SK-N-SH treated with all-trans-retinoic acid at 6 μM for 48 hours (cell line): ENCODE measurements around the gene NPC1.

Source experiments
- ATAC-seq: fragments of 200-7000 bp; cut with Tn5 transposase; 3 replicates; pipeline ENCODE4 v1.9.1; 2020; ENCODE audit warnings: mild to moderate bottlenecking, moderate library complexity
- ARNTL ChIP-seq: fragments of 450-650 bp; formaldehyde crosslinking; IDR thresholded peaks from 2 replicates; pipeline ENCODE4 v1.5.0; 2020; ENCODE audit warnings: low read depth, mild to moderate bottlenecking, moderate library complexity, borderline replicate concordance
- BACH2 ChIP-seq: fragments of 250-450 bp; sonication (Bioruptor Pico); IDR thresholded peaks from 2 replicates; pipeline ENCODE4 v1.9.0; 2021; ENCODE audit warnings: mild to moderate bottlenecking, borderline replicate concordance
- CREB5 ChIP-seq: fragments of 250-450 bp; sonication (Bioruptor Pico); IDR thresholded peaks from 2 replicates; pipeline ENCODE4 v1.5.1; 2020; ENCODE audit warnings: low read depth, mild to moderate bottlenecking, moderate library complexity
- CSDC2 ChIP-seq: fragments of 250-450 bp; sonication (Bioruptor Pico); IDR thresholded peaks from 2 replicates; pipeline ENCODE4 v1.5.0; 2020; ENCODE audit warnings: mild to moderate bottlenecking, moderate library complexity
- CSRNP3 ChIP-seq: fragments of 250-450 bp; sonication (Bioruptor Pico); IDR thresholded peaks from 2 replicates; pipeline ENCODE4 v1.5.1; 2021; ENCODE audit warnings: mild to moderate bottlenecking, moderate library complexity
- ESRRG ChIP-seq: fragments of 250-450 bp; sonication (Bioruptor Pico); IDR thresholded peaks from 2 replicates; pipeline ENCODE4 v1.6.1; 2021; ENCODE audit warnings: mild to moderate bottlenecking
- GLIS3 ChIP-seq: fragments of 250-450 bp; sonication (Bioruptor Pico); IDR thresholded peaks from 2 replicates; pipeline ENCODE4 v1.5.0; 2020; ENCODE audit warnings: mild to moderate bottlenecking, moderate library complexity
- ISL1 ChIP-seq: fragments of 250-450 bp; sonication (Bioruptor Pico); IDR thresholded peaks from 2 replicates; pipeline ENCODE4 v2.1.2; 2022; ENCODE audit warnings: mild to moderate bottlenecking, moderate library complexity
- PATZ1 ChIP-seq: fragments of 250-450 bp; sonication (Bioruptor Pico); IDR thresholded peaks from 2 replicates; pipeline ENCODE4 v1.8.0; 2020; ENCODE audit warnings: mild to moderate bottlenecking, moderate library complexity, borderline replicate concordance
- POU6F1 ChIP-seq: fragments of 250-450 bp; sonication (Bioruptor Pico); IDR thresholded peaks from 2 replicates; pipeline ENCODE4 v1.8.0; 2021; ENCODE audit warnings: low read depth, mild to moderate bottlenecking, moderate library complexity, borderline replicate concordance
- PPARA ChIP-seq: fragments of 250-450 bp; sonication (Bioruptor Pico); IDR thresholded peaks from 2 replicates; pipeline ENCODE4 v1.5.0; 2020; ENCODE audit warnings: mild to moderate bottlenecking, borderline replicate concordance
- RARB ChIP-seq: fragments of 250-450 bp; sonication (Bioruptor Pico); IDR thresholded peaks from 2 replicates; pipeline ENCODE4 v1.8.0; 2021; ENCODE audit warnings: mild to moderate bottlenecking, moderate library complexity
- SNAI2 ChIP-seq: fragments of 250-450 bp; sonication (Bioruptor Pico); IDR thresholded peaks from 2 replicates; pipeline ENCODE4 v1.5.0; 2020; ENCODE audit warnings: mild to moderate bottlenecking, moderate library complexity
- TCF4 ChIP-seq: fragments of 250-450 bp; sonication (Bioruptor Pico); IDR thresholded peaks from 2 replicates; pipeline ENCODE4 v1.8.0; 2021; ENCODE audit warnings: mild to moderate bottlenecking, moderate library complexity, borderline replicate concordance
- TOX ChIP-seq: fragments of 250-450 bp; sonication (Bioruptor Pico); IDR thresholded peaks from 2 replicates; pipeline ENCODE4 v1.8.0; 2021; ENCODE audit warnings: mild to moderate bottlenecking, moderate library complexity, borderline replicate concordance
- ZC3H10 ChIP-seq: fragments of 250-450 bp; sonication (Bioruptor Pico); IDR thresholded peaks from 2 replicates; pipeline ENCODE4 v1.5.1; 2021; ENCODE audit warnings: mild to moderate bottlenecking, moderate library complexity
- ZFP3 ChIP-seq: fragments of 250-450 bp; sonication (Bioruptor Pico); IDR thresholded peaks from 2 replicates; pipeline ENCODE4 v1.5.0; 2020; ENCODE audit warnings: mild to moderate bottlenecking, moderate library complexity
- ZFP30 ChIP-seq: fragments of 450-650 bp; formaldehyde crosslinking; IDR thresholded peaks from 2 replicates; pipeline ENCODE4 v1.5.0; 2022; ENCODE audit warnings: mild to moderate bottlenecking, moderate library complexity
- ZNF565 ChIP-seq: fragments of 450-650 bp; formaldehyde crosslinking; conservative IDR thresholded peaks from 2 replicates; pipeline ENCODE4 v1.5.0; 2020; ENCODE audit warnings: low read depth, mild to moderate bottlenecking, moderate library complexity
- ZNF70 ChIP-seq: fragments of 450-650 bp; formaldehyde crosslinking; IDR thresholded peaks from 2 replicates; pipeline ENCODE4 v1.5.0; 2020; ENCODE audit warnings: mild to moderate bottlenecking, moderate library complexity
- ZNF8 ChIP-seq: fragments of 450-650 bp; formaldehyde crosslinking; IDR thresholded peaks from 2 replicates; pipeline ENCODE4 v1.5.0; 2020; ENCODE audit warnings: mild to moderate bottlenecking, moderate library complexity

The NPC1 gene

GRCh38 chr18:23524213-23524707 is 62.0 kb downstream of the NPC1 start:
- no peak for ATAC-seq

GRCh38 chr18:23523429-23524212 is 62.7 kb downstream of the NPC1 start:
- TF ChIP-seq TCF4: no peak
- TF ChIP-seq CSRNP3: no peak
- no peak for TF ChIP-seq ZNF70 (CRISPR knock-in tag)
- no peak for TF ChIP-seq ISL1 (CRISPR knock-in tag)
- TF ChIP-seq PPARA (CRISPR knock-in tag): no peak
- no peak for TF ChIP-seq ESRRG (CRISPR knock-in tag)
- no peak for TF ChIP-seq SNAI2 (CRISPR knock-in tag)
- TF ChIP-seq TOX: no peak
- TF ChIP-seq ARNTL: no peak
- TF ChIP-seq ZFP3: no peak
- TF ChIP-seq RARB (CRISPR knock-in tag): no peak
- no peak for TF ChIP-seq BACH2 (CRISPR knock-in tag)
- no peak for TF ChIP-seq ZC3H10 (CRISPR knock-in tag)
- TF ChIP-seq CREB5: no peak
- no peak for ATAC-seq

More at GRCh38 chr18:23524213-23524707, 62.0 kb downstream of the NPC1 start:
- no peak for TF ChIP-seq SNAI2 (CRISPR knock-in tag)

GRCh38 chr18:23521907-23522306 is 64.4 kb downstream of the NPC1 start:
- no peak for TF ChIP-seq CREB5
- no peak for TF ChIP-seq RARB (CRISPR knock-in tag)
- TF ChIP-seq ESRRG (CRISPR knock-in tag): no peak
- no peak for TF ChIP-seq TCF4
- no peak for TF ChIP-seq ISL1 (CRISPR knock-in tag)
- ATAC-seq: no peak

GRCh38 chr18:23521271-23521670 is 65.0 kb downstream of the NPC1 start:
- TF ChIP-seq RARB (CRISPR knock-in tag): no peak
- TF ChIP-seq ESRRG (CRISPR knock-in tag): no peak
- TF ChIP-seq PPARA (CRISPR knock-in tag): no peak
- TF ChIP-seq ZNF8: no peak
- TF ChIP-seq ISL1 (CRISPR knock-in tag): no peak
- TF ChIP-seq GLIS3 (CRISPR knock-in tag): no peak
- TF ChIP-seq POU6F1 (CRISPR knock-in tag): no peak
- no peak for TF ChIP-seq SNAI2 (CRISPR knock-in tag)
- no peak for TF ChIP-seq TOX
- no peak for TF ChIP-seq ZFP3
- no peak for TF ChIP-seq ARNTL
- TF ChIP-seq BACH2 (CRISPR knock-in tag): no peak
- TF ChIP-seq ZNF565 (CRISPR knock-in tag): no peak
- no peak for TF ChIP-seq ZFP30
- no peak for TF ChIP-seq CSRNP3
- ATAC-seq: no peak

GRCh38 chr18:23519734-23520133 is 66.6 kb downstream of the NPC1 start:
- no peak for ATAC-seq
- TF ChIP-seq CSDC2 (CRISPR knock-in tag) (no peak), TOX (no peak), ARNTL (no peak), PATZ1 (CRISPR knock-in tag) (no peak), GLIS3 (CRISPR knock-in tag) (no peak), BACH2 (CRISPR knock-in tag) (no peak), ZFP30 (no peak), TCF4 (no peak), ESRRG (CRISPR knock-in tag) (no peak), PPARA (CRISPR knock-in tag) (no peak), ZNF8 (no peak)
